Gastrocnemius medialis (tissue), 4 donors: ENCODE results near the gene SERTAD2. TPM values are rescaled to one million over a fixed set of nuclear protein-coding genes. Genes with fewer than 3 reads are reported as not detected.

Source experiments
- ATAC-seq, 2 donors: fragments of 150-250 bp; one replicate each; pipeline ENCODE4 v1.9.1; 2016
- DNase-seq, 2 donors: peaks; one replicate each; pipeline ENCODE4 v3.0.0-alpha.2; 2019
- H3K27ac ChIP-seq, 4 donors: fragments of 200-600 bp; sonication (generic); 1 replicate in 1 of 4; 2 replicates in 3 of 4; pipeline ENCODE4 v1.5.1; 2016 to 2018; ENCODE audit warnings: mild to moderate bottlenecking in 2 of 4, moderate library complexity in 1 of 4
- H3K27me3 ChIP-seq, 3 donors: fragments of 200-600 bp; sonication (generic) in 2 of 3; 1 replicate in 1 of 3; 2 replicates in 2 of 3; pipeline versions ENCODE4 v1.5.1 to v1.6.0; 2016 to 2019; ENCODE audit warnings: mild to moderate bottlenecking in 1 of 3, moderate library complexity in 1 of 3
- H3K36me3 ChIP-seq, 2 donors: fragments of 200-600 bp; sonication (generic) in 1 of 2; one replicate each; pipeline ENCODE4 v1.5.1; 2017 to 2018
- H3K4me1 ChIP-seq, 2 donors: fragments of 200-600 bp; sonication (generic) in 1 of 2; one replicate each; pipeline ENCODE4 v1.5.1; 2016 to 2017; ENCODE audit warnings: mild to moderate bottlenecking in 2 of 2
- H3K4me3 ChIP-seq, 4 donors: fragments of 200-600 bp; sonication (generic) in 3 of 4; 1 replicate in 1 of 4; 2 replicates in 3 of 4; pipeline ENCODE4 v1.5.1; 2016 to 2019; ENCODE audit warnings: mild to moderate bottlenecking in 2 of 4
- H3K9me3 ChIP-seq, 3 donors: fragments of 200-600 bp; sonication (generic) in 2 of 3; 1 replicate in 1 of 3; 2 replicates in 2 of 3; pipeline ENCODE4 v1.5.1; 2016 to 2019
- POLR2A ChIP-seq, 2 donors: fragments of 450-650 bp; IDR thresholded peaks; one replicate each; pipeline ENCODE4 v1.6.1; 2017; ENCODE audit warnings: antibody characterized with exemption in 2 of 2, mild to moderate bottlenecking in 2 of 2, moderate library complexity in 2 of 2
- in situ Hi-C, 4 donors: fragments of 200-750 bp; cut with MboI; loops; one replicate each; pipeline versions ENCODE4 v1.15.0 to v1.8.0; 2017; ENCODE audit warnings: low sequenced_read_pairs in 4 of 4
- intact Hi-C: fragments of 100-400 bp; cut with DNase I; formaldehyde crosslinking; loops from one replicate; pipeline ENCODE4 v1.15.1; 2023; ENCODE audit warnings: low total_unique reads
- total RNA-seq, 4 donors: library from RNA; depleted of rRNA; stranded (reverse); fragments of >200 nt; gene quantifications; one replicate each; pipeline versions ENCODE4 v1.1.0 to v1.2.3, GENCODE V29; 2016
- TF ChIP-seq, protein P1 (sequence below), 5 experiments: fragments of 450-650 bp in 3 of 5; fragments of 200-600 bp in 2 of 5; sonication (generic) in 2 of 5; IDR thresholded peaks in 4 of 5; conservative IDR thresholded peaks in 1 of 5; 1 replicate in 4 of 5; 2 replicates in 1 of 5; pipeline ENCODE4 v1.5.1; 2016 to 2019; ENCODE audit warnings: antibody characterized with exemption in 5 of 5, mild to moderate bottlenecking in 3 of 5, moderate library complexity in 3 of 5

SERTAD2 gene
- total RNA-seq, 4 donors from 2014 or later, result 7.3 to 10.6 (median 8.7) TPM

DNA sequence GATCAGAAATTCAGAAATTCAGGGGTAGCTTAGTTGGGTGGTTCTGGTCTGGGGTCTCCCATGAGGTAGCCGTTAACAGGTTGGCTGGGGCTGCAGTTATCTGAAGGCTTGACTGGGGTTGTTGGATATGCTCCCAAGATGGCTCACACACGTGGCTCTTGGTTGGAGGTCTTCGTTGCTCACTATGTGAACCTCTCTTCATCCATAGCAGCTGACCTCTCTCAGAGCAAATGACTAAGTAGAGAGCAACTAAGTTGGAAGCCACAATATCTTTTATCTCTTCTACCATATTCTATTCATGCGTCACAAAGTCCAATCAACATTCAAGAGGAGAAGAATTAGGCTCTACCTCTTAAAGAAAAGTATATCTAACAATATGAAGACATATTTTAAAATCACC is 38.7 kb upstream of the SERTAD2 start:
- Histone ChIP-seq H3K4me1 (no peaks in the 10 kb centered on the region), H3K9me3 (no peaks in the 10 kb centered on the region), H3K4me3 (no peak overlapping the region), H3K27me3 (no peaks in the 10 kb centered on the region), H3K27ac (no peak overlapping the region), H3K36me3 (no peaks in the 10 kb centered on the region)
- intact Hi-C loops, result no loop called here
- TF ChIP-seq, protein P1, sequence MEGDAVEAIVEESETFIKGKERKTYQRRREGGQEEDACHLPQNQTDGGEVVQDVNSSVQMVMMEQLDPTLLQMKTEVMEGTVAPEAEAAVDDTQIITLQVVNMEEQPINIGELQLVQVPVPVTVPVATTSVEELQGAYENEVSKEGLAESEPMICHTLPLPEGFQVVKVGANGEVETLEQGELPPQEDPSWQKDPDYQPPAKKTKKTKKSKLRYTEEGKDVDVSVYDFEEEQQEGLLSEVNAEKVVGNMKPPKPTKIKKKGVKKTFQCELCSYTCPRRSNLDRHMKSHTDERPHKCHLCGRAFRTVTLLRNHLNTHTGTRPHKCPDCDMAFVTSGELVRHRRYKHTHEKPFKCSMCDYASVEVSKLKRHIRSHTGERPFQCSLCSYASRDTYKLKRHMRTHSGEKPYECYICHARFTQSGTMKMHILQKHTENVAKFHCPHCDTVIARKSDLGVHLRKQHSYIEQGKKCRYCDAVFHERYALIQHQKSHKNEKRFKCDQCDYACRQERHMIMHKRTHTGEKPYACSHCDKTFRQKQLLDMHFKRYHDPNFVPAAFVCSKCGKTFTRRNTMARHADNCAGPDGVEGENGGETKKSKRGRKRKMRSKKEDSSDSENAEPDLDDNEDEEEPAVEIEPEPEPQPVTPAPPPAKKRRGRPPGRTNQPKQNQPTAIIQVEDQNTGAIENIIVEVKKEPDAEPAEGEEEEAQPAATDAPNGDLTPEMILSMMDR (IDR thresholded peaks at IDR 0.05 in 4 of 5, conservative IDR thresholded peaks at IDR 0.05 in 1 of 5), result no peak
- TF ChIP-seq POLR2A (IDR thresholded peaks at IDR 0.05), result no peak
- in situ Hi-C loops, result no loop called here
- ATAC-seq (no peak), DNase-seq (no peak)

DNA sequence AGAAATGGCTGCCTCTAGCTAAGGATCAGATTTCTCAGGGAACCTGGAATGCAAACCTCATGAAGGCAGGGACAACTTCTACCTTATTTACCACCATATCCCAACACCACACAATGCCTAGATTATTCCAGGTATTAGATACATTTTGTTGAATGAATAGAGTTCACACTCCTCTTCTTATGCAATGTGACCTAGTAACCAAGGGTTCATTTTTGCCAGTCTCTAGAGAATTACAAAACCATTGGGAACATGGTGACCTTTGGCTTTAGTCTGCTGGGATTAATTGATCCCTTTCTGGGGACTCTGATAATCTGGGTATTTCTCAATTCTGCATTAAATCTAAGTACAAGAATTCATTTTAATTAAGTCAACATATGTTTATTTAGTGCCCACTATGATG is 35.2 kb upstream of the SERTAD2 start:
- in situ Hi-C loops, result no loop called here

DNA sequence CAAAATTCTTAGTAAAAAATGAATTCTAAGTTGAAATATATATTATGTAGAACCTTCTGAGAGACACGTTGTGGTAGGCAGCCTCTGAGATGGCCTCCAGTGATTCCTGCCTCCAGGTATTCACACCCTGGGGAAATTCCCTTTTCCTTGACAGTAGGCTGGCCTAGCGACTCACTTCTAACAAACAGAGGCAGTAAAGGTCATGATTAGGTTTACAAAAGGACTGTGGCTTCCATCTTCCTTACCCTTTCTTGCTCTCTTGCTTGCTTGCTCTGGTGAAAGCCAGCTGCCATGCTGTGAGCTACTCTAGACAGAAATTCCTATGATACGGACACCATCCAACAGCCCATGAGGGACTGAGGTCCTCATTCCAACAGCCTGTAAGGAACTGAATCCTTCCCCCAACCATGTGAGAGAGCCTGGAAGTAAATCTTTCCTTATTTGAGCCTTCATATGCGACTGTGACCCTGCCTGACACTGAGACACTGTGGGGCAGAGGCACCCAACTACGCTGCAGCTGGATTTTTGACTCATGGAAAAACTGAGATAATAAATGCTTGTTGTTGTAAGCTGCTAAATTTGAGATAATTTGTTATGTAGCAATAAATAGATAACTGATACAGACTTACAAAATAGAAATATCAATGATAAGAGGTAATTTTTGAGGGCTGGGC is 32.7 kb upstream of the SERTAD2 start:
- Histone ChIP-seq H3K27ac (no peak overlapping the region), H3K9me3 (no peaks in the 10 kb centered on the region), H3K36me3 (no peaks in the 10 kb centered on the region), H3K4me3 (no peak overlapping the region), H3K4me1 (no peaks in the 10 kb centered on the region), H3K27me3 (no peaks in the 10 kb centered on the region)
- ATAC-seq (no peak), DNase-seq (no peak)
- TF ChIP-seq, protein P1 (IDR thresholded peaks at IDR 0.05 in 4 of 5, conservative IDR thresholded peaks at IDR 0.05 in 1 of 5), result no peak
- TF ChIP-seq POLR2A (IDR thresholded peaks at IDR 0.05), result no peak
- in situ Hi-C loops (no loop called here), intact Hi-C loops (no loop called here)

More for the DNA sequence above, 35.2 kb upstream of the SERTAD2 start:
- Histone ChIP-seq H3K36me3 (no peaks in the 10 kb centered on the region), H3K4me3 (no peak overlapping the region), H3K27me3 (no peaks in the 10 kb centered on the region), H3K4me1 (no peaks in the 10 kb centered on the region), H3K9me3 (no peaks in the 10 kb centered on the region), H3K27ac (no peak overlapping the region)
- TF ChIP-seq POLR2A (IDR thresholded peaks at IDR 0.05), result no peak
- TF ChIP-seq, protein P1 (IDR thresholded peaks at IDR 0.05 in 4 of 5, conservative IDR thresholded peaks at IDR 0.05 in 1 of 5), result no peak
- DNase-seq (no peak), ATAC-seq (no peak)
- intact Hi-C loops, result no loop called here

DNA sequence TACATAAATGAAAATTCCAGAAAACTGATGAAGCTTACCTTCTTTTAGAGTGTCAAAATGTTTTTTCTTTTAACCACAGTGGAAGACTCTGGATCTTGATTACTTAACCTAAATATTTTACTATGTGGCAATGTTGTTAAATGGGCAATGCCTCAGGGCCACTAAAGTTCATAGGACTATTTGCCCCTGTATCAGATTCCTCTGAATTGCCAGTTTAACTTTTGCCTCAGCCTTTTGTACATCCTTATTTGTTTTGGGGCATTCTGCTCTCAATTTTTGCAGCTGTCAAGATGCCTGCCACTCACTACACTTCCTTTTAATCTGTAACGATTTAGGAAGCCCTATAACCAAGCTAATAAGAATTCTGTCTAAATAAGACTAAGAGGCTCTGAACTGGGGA is 31.7 kb upstream of the SERTAD2 start:
- TF ChIP-seq, protein P1 (IDR thresholded peaks at IDR 0.05 in 4 of 5, conservative IDR thresholded peaks at IDR 0.05 in 1 of 5), result no peak
- TF ChIP-seq POLR2A (IDR thresholded peaks at IDR 0.05), result no peak
- Histone ChIP-seq H3K4me3 (no peak overlapping the region), H3K4me1 (no peaks in the 10 kb centered on the region), H3K27me3 (no peaks in the 10 kb centered on the region), H3K36me3 (no peaks in the 10 kb centered on the region), H3K9me3 (no peaks in the 10 kb centered on the region), H3K27ac (no peak overlapping the region)
- DNase-seq, result no peak
- intact Hi-C loops (no loop called here), in situ Hi-C loops (no loop called here)
- ATAC-seq, result no peak
